Panc1 (cell line): Measurements from ENCODE around the gene VASH2.

Experiments used
- POLR2AphosphoS5 ChIP-seq: IDR thresholded peaks from 2 replicates; pipeline ENCODE4 v1.6.1; 2012; ENCODE audit warnings: mild to moderate bottlenecking, low read depth, low read length, moderate library complexity
- SIN3A ChIP-seq: IDR thresholded peaks from 2 replicates; pipeline ENCODE4 v1.6.1; 2012; ENCODE audit warnings: low read depth, mild to moderate bottlenecking, low read length, moderate library complexity, borderline replicate concordance; ENCODE audit not compliant: insufficient read depth
- TCF7L2 ChIP-seq: IDR thresholded peaks from 2 replicates; pipeline ENCODE4 v1.6.1; 2011; ENCODE audit warnings: mild to moderate bottlenecking, low read depth, low read length, inconsistent platforms
- TF ChIP-seq, protein P1 (sequence below): fragments of 450-650 bp; IDR thresholded peaks from 2 replicates; pipeline ENCODE4 v1.5.1; 2017; ENCODE audit warnings: mild to moderate bottlenecking
- TF ChIP-seq, protein P2 (sequence below), 2 experiments: IDR thresholded peaks; 2 replicates each; pipeline ENCODE4 v1.6.1; 2011 to 2012; ENCODE audit warnings: low read depth in 2 of 2, control low read depth in 1 of 2, low read length in 1 of 2, mild to moderate bottlenecking in 1 of 2, moderate library complexity in 1 of 2; ENCODE audit not compliant: insufficient read depth in 1 of 2

DNA sequence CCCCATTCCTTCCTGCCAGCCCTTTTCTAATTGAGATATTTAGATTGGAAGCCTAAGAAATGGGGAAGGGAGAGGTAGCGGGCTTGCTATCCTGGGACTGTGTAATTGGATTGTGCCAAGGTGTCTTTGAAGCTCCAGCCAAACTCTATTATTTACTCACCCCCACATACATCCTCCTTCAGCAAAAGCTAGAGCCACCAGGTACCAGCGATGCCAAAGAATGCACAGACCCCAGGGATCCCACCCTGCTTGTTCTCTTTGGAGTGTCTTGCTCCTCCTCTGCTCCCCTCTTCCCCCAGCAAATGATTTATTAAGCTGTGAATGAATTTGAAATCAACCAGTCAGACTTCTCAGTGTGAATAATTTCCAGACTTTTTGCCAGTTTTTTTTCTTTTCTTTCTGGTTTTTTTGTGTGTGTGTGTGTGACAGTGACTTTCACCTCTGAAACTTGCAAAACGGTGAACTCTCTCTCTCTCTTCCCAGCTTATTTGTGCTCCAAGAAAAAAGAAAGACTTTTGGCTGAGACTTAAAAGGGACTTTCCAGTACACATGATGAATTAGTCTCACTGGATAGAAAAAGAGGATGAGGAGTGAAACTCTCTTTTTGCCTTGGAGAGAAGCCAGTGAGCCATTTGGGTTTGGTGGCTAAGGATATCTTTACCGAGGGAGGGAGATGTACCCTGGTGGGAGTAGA is 1.8 kb downstream of the VASH2 start:
- TF ChIP-seq, protein P1, sequence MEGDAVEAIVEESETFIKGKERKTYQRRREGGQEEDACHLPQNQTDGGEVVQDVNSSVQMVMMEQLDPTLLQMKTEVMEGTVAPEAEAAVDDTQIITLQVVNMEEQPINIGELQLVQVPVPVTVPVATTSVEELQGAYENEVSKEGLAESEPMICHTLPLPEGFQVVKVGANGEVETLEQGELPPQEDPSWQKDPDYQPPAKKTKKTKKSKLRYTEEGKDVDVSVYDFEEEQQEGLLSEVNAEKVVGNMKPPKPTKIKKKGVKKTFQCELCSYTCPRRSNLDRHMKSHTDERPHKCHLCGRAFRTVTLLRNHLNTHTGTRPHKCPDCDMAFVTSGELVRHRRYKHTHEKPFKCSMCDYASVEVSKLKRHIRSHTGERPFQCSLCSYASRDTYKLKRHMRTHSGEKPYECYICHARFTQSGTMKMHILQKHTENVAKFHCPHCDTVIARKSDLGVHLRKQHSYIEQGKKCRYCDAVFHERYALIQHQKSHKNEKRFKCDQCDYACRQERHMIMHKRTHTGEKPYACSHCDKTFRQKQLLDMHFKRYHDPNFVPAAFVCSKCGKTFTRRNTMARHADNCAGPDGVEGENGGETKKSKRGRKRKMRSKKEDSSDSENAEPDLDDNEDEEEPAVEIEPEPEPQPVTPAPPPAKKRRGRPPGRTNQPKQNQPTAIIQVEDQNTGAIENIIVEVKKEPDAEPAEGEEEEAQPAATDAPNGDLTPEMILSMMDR, result no peak
- no peak for TF ChIP-seq POLR2AphosphoS5
- TF ChIP-seq SIN3A, result no peak
- no peak for TF ChIP-seq TCF7L2
- TF ChIP-seq, protein P2, sequence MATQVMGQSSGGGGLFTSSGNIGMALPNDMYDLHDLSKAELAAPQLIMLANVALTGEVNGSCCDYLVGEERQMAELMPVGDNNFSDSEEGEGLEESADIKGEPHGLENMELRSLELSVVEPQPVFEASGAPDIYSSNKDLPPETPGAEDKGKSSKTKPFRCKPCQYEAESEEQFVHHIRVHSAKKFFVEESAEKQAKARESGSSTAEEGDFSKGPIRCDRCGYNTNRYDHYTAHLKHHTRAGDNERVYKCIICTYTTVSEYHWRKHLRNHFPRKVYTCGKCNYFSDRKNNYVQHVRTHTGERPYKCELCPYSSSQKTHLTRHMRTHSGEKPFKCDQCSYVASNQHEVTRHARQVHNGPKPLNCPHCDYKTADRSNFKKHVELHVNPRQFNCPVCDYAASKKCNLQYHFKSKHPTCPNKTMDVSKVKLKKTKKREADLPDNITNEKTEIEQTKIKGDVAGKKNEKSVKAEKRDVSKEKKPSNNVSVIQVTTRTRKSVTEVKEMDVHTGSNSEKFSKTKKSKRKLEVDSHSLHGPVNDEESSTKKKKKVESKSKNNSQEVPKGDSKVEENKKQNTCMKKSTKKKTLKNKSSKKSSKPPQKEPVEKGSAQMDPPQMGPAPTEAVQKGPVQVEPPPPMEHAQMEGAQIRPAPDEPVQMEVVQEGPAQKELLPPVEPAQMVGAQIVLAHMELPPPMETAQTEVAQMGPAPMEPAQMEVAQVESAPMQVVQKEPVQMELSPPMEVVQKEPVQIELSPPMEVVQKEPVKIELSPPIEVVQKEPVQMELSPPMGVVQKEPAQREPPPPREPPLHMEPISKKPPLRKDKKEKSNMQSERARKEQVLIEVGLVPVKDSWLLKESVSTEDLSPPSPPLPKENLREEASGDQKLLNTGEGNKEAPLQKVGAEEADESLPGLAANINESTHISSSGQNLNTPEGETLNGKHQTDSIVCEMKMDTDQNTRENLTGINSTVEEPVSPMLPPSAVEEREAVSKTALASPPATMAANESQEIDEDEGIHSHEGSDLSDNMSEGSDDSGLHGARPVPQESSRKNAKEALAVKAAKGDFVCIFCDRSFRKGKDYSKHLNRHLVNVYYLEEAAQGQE (IDR thresholded peaks at IDR 0.05; ENCODE audit: insufficient read depth in 1 of 2, low read depth in 2 of 2, low read length in 1 of 2), result no peak
